Measurements from ENCODE around the gene SEMA6A. TPM values are rescaled to one million over a fixed set of nuclear protein-coding genes. Genes with fewer than 3 reads are reported as not detected.

SEMA6A gene
- total RNA-seq, 1 experiment from 2014 or later, result 406 TPM

GRCh38 chr5:116543501-116543900 lies 31.1 kb downstream of the SEMA6A start:
- ATAC-seq (no peak), DNase-seq (ENCODE audit: low spot score) (no peak)
- Mint-ChIP-seq H3K27me3 (ENCODE audit: low read depth) (no peaks in the 10 kb centered on the region), H3K27ac (peak overlapping the region; percentile 15; the same call in 1 of the 2 replicates), H3K9me3 (peaks cover 16% of the 10 kb centered on the region), H3K36me3 (peaks cover 45% of the 10 kb centered on the region), H3K4me1 (peaks cover 84% of the 10 kb centered on the region), H3K4me3 (no peak overlapping the region)
- POLR2A ChIA-PET, result no interaction called here
- CTCF ChIA-PET, result no interaction called here
- TF ChIP-seq ZNF423 (CRISPR knock-in tag; IDR thresholded peaks at IDR 0.05) (no peak), ESRRA (CRISPR knock-in tag; IDR thresholded peaks at IDR 0.05; ENCODE audit: borderline replicate concordance) (no peak), CDX4 (CRISPR knock-in tag; IDR thresholded peaks at IDR 0.05; ENCODE audit: borderline replicate concordance) (no peak), E2F4 (CRISPR knock-in tag; IDR thresholded peaks at IDR 0.05; ENCODE audit: borderline replicate concordance, low read depth) (no peak), ETV6 (CRISPR knock-in tag; IDR thresholded peaks at IDR 0.05) (no peak), PRDM15 (CRISPR knock-in tag; IDR thresholded peaks at IDR 0.05) (no peak), CREM (CRISPR knock-in tag; IDR thresholded peaks at IDR 0.05) (no peak), NR2C2 (CRISPR knock-in tag; IDR thresholded peaks at IDR 0.05) (no peak), MYBL2 (CRISPR knock-in tag; IDR thresholded peaks at IDR 0.05) (no peak), ZNF317 (CRISPR knock-in tag; IDR thresholded peaks at IDR 0.05; ENCODE audit: borderline replicate concordance, low read depth) (no peak), ATF6 (CRISPR knock-in tag; IDR thresholded peaks at IDR 0.05) (no peak), ATF1 (CRISPR knock-in tag; IDR thresholded peaks at IDR 0.05) (no peak), ZNF263 (CRISPR knock-in tag; IDR thresholded peaks at IDR 0.05; ENCODE audit: low read depth) (no peak)

GRCh38 chr5:116542619-116543018 lies 32.0 kb downstream of the SEMA6A start:
- POLR2A ChIA-PET, result no interaction called here

More at GRCh38 chr5:116542619-116543018, 32.0 kb downstream of the SEMA6A start:
- H3K27me3 Mint-ChIP-seq (ENCODE audit: low read depth), result no peaks in the 10 kb centered on the region
- no peak for TF ChIP-seq ELF4 (CRISPR knock-in tag; IDR thresholded peaks at IDR 0.05; ENCODE audit: low read depth)
- no peak for TF ChIP-seq STAT6 (CRISPR knock-in tag; conservative IDR thresholded peaks at IDR 0.05; ENCODE audit: low read depth)
- TF ChIP-seq USF2 (CRISPR knock-in tag; IDR thresholded peaks at IDR 0.05), result no peak
- no peak for TF ChIP-seq JAZF1 (CRISPR knock-in tag; IDR thresholded peaks at IDR 0.05)
- TF ChIP-seq ESRRA (CRISPR knock-in tag; IDR thresholded peaks at IDR 0.05; ENCODE audit: borderline replicate concordance), result no peak
- no peak for TF ChIP-seq ZNF121 (CRISPR knock-in tag; IDR thresholded peaks at IDR 0.05)
- no peak for TF ChIP-seq ZNF671 (CRISPR knock-in tag; IDR thresholded peaks at IDR 0.05)
- no peak for TF ChIP-seq ZNF532 (CRISPR knock-in tag; IDR thresholded peaks at IDR 0.05; ENCODE audit: borderline replicate concordance)
- no peak overlapping the region; the same call in 1 of the 2 replicates for H3K4me3 Mint-ChIP-seq
- CTCF ChIA-PET, result no interaction called here
- DNase-seq (ENCODE audit: low spot score) (no peak), ATAC-seq (0 out of 2 replicates have a peak, but pooled peaks have one; percentile 15)
- H3K4me1 Mint-ChIP-seq, result peaks cover 78% of the 10 kb centered on the region
- H3K36me3 Mint-ChIP-seq, result peaks cover 36% of the 10 kb centered on the region
- H3K27ac Mint-ChIP-seq, result peak overlapping the region; percentile 48; the same call in 1 of the 2 replicates
- H3K9me3 Mint-ChIP-seq, result peaks cover 12% of the 10 kb centered on the region
